AG04450 (cell line): ENCODE results near the gene BACE1. TPM values are rescaled to one million over a fixed set of nuclear protein-coding genes. Genes with fewer than 3 reads are reported as not detected.

Experiments
- CTCF ChIA-PET: fragments of 300-600, 350-600 bp; formaldehyde crosslinking; extraction: SDS; loops from one replicate; lab custom pipeline; 2022; ENCODE audit warnings: antibody characterized with exemption, inconsistent platforms; lab: Charles Lee
- POLR2A ChIA-PET: fragments of 350-600 bp; formaldehyde crosslinking; extraction: SDS; loops from one replicate; lab custom pipeline; 2021; ENCODE audit warnings: antibody characterized with exemption, inconsistent platforms; lab: Yijun Ruan, JAX
- DNase-seq: peaks from one replicate; pipeline ENCODE4 v3.0.0-alpha.2; 2011; ENCODE audit warnings: low read depth, low spot score
- H3K27ac ChIP-seq: one replicate; pipeline ENCODE4 v1.5.1; 2012; ENCODE audit warnings: low read depth, low read length, control low read depth
- H3K27me3 ChIP-seq: one replicate; pipeline ENCODE4 v1.6.0; 2012; ENCODE audit warnings: low read length; ENCODE audit not compliant: control insufficient read depth, insufficient read depth
- H3K4me3 ChIP-seq: 2 replicates; pipeline ENCODE4 v1.5.1; 2011; ENCODE audit warnings: mild to moderate bottlenecking, low read depth, low read length, control low read depth
- H3K9me3 ChIP-seq: 2 replicates; pipeline ENCODE4 v1.5.1; 2012; ENCODE audit warnings: low read length; ENCODE audit not compliant: control insufficient read depth, insufficient read depth
- CTCF ChIP-seq: IDR thresholded peaks from 2 replicates; pipeline ENCODE4 v1.5.1; 2011; ENCODE audit warnings: low read depth, low read length, control low read depth, inconsistent platforms
- polyA minus RNA-seq: library from RNA; depleted of rRNA, polyadenylated mRNA; stranded (reverse); fragments of >200 nt; gene quantifications from 2 replicates; pipeline ENCODE4 v1.2.3, GENCODE V29; 2011; rRNA and poly(A)+ RNA removed
- polyA plus RNA-seq: library from polyadenylated mRNA; depleted of rRNA; stranded (reverse); fragments of >200 nt; gene quantifications from 2 replicates; pipeline ENCODE4 v1.2.3, GENCODE V29; 2011; rRNA removed

Gene BACE1
- polyA plus RNA-seq (41.3 and 48.2 TPM in 2 replicates), polyA minus RNA-seq (76.1 and 113 TPM in 2 replicates)

- Histone ChIP-seq H3K27me3 (no peaks in the 10 kb centered on the region), H3K27ac (no peak within 1 kb of the TSS), H3K9me3 (no peaks in the 10 kb centered on the region), H3K4me3 (peak within 1 kb of the TSS; percentile 71)
- CTCF ChIA-PET, result interaction anchor here (0.5 to 1.0 kb wide), 6 partner anchors 8 to 210 kb away, joined by 3 to 6 read pairs (median 4); no protein-coding TSS in a partner anchor
- TF ChIP-seq CTCF, result peak; percentile 67
- DNase-seq, result peak; percentile 59
- POLR2A ChIA-PET, result interaction anchor here (0.8 kb wide), 1 partner anchor 11 kb away, joined by 3 read pairs; the partner anchor contains the start of gene CEP164
These were observed at the start of gene BACE1 for GRCh38 chr11:117316197-117316961. TSS of gene BACE1 (minus strand) at chr11:117316256. CDS start at chr11:117315795, 461 bp downstream.

GRCh38 chr11:117361432-117361831 is 45.4 kb upstream of the BACE1 start:
- DNase-seq, result no peak
- no peaks in the 10 kb centered on the region for H3K27me3 ChIP-seq
- POLR2A ChIA-PET, result no interaction called here
- no peak for TF ChIP-seq CTCF
- H3K9me3 ChIP-seq, result no peaks in the 10 kb centered on the region
- CTCF ChIA-PET, result no interaction called here
- no peak overlapping the region for H3K4me3 ChIP-seq
- no peak overlapping the region for H3K27ac ChIP-seq

- H3K27ac ChIP-seq, result no peak overlapping the region
- CTCF ChIA-PET, result no interaction called here
- TF ChIP-seq CTCF, result no peak
- H3K9me3 ChIP-seq, result no peaks in the 10 kb centered on the region
- DNase-seq, result no peak
- no peak overlapping the region for H3K4me3 ChIP-seq
- POLR2A ChIA-PET, result no interaction called here
- no peaks in the 10 kb centered on the region for H3K27me3 ChIP-seq
These were observed 40.3 kb upstream of the BACE1 start for GRCh38 chr11:117356126-117356890.

GRCh38 chr11:117354550-117354949 is 38.5 kb upstream of the BACE1 start:
- Histone ChIP-seq H3K9me3 (no peaks in the 10 kb centered on the region), H3K4me3 (no peak overlapping the region), H3K27me3 (no peaks in the 10 kb centered on the region), H3K27ac (no peak overlapping the region)
- no peak for TF ChIP-seq CTCF
- CTCF ChIA-PET, result no interaction called here
- no peak for DNase-seq
- POLR2A ChIA-PET, result no interaction called here
